ENCODE data around the gene LDAF1. TPM values are rescaled to one million over a fixed set of nuclear protein-coding genes. Genes with fewer than 3 reads are reported as not detected.

Gene LDAF1
- total RNA-seq, 2 experiments from 2014 or later: 13.3 to 14.5 TPM

- CTCF ChIA-PET: interaction anchor here (0.8 kb wide), 1 partner anchor 27 kb away, joined by 3 read pairs; no protein-coding TSS in a partner anchor
- no peak overlapping the region for H3K4me3 Mint-ChIP-seq
- H3K4me1 Mint-ChIP-seq (ENCODE audit: low read depth): peaks cover 3% of the 10 kb centered on the region
- H3K27ac Mint-ChIP-seq: no peak overlapping the region
- no peaks in the 10 kb centered on the region for H3K36me3 Mint-ChIP-seq (ENCODE audit: low read depth)
- no peak for DNase-seq
- peaks cover 10% of the 10 kb centered on the region for H3K27me3 Mint-ChIP-seq (ENCODE audit: low read depth)
- intact Hi-C loops (cut with micrococcal nuclease): no loop called here
- H3K9me3 Mint-ChIP-seq: no peaks in the 10 kb centered on the region
These were observed 69.9 kb downstream of the LDAF1 start for GRCh38 chr16:21228361-21228872.

Other genes starting within 250 kb of the LDAF1 start
- gene DNAH3, start 7.8 kb upstream of the LDAF1 start, total RNA-seq: not detected
- not detected for gene ZP2, start 52.9 kb downstream of the LDAF1 start, total RNA-seq
- under 1 TPM in 1 of 2 experiments, not detected in 1; 0.05 TPM for gene ANKS4B, start 75.0 kb downstream of the LDAF1 start, total RNA-seq
- not detected for gene CRYM, start 119.6 kb downstream of the LDAF1 start, total RNA-seq